PC-3 (cell line): ENCODE data around the gene SSTR4.

Source experiments
- EZH2 ChIP-seq: fragments of 300-600 bp; sonication (generic); IDR thresholded peaks from one replicate; pipeline ENCODE4 v1.6.1; 2017; ENCODE audit warnings: antibody characterized with exemption, mild to moderate bottlenecking, low read length; ENCODE audit not compliant: unreplicated experiment
- EZH2phosphoT487 ChIP-seq: fragments of 300-600 bp; sonication (generic); IDR thresholded peaks from 2 replicates; pipeline ENCODE4 v1.6.1; 2018; ENCODE audit warnings: mild to moderate bottlenecking, antibody characterized with exemption, low read length, borderline replicate concordance
- TF ChIP-seq, protein P1 (sequence below): fragments of 300-600 bp; sonication (generic); conservative IDR thresholded peaks from 2 replicates; pipeline ENCODE4 v1.5.1; 2017; ENCODE audit warnings: antibody characterized with exemption, low read depth, mild to moderate bottlenecking, low read length

- TF ChIP-seq, protein P1, sequence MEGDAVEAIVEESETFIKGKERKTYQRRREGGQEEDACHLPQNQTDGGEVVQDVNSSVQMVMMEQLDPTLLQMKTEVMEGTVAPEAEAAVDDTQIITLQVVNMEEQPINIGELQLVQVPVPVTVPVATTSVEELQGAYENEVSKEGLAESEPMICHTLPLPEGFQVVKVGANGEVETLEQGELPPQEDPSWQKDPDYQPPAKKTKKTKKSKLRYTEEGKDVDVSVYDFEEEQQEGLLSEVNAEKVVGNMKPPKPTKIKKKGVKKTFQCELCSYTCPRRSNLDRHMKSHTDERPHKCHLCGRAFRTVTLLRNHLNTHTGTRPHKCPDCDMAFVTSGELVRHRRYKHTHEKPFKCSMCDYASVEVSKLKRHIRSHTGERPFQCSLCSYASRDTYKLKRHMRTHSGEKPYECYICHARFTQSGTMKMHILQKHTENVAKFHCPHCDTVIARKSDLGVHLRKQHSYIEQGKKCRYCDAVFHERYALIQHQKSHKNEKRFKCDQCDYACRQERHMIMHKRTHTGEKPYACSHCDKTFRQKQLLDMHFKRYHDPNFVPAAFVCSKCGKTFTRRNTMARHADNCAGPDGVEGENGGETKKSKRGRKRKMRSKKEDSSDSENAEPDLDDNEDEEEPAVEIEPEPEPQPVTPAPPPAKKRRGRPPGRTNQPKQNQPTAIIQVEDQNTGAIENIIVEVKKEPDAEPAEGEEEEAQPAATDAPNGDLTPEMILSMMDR, result no peak
- TF ChIP-seq EZH2 (no peak), EZH2phosphoT487 (no peak)
Observed at GRCh38 chr20:22993823-22994222, 41.3 kb upstream of the SSTR4 start.
